Retina (tissue), 1 donor: ENCODE data around the gene ENOX2.

Experiments used
- DNase-seq: peaks from one replicate; pipeline ENCODE4 v3.0.0-alpha.2; 2016

Gene ENOX2

GRCh38 chrX:130694983-130695382 lies 208.0 kb downstream of the ENOX2 start:
- no peak for DNase-seq

GRCh38 chrX:130691576-130691975 lies 211.4 kb downstream of the ENOX2 start:
- no peak for DNase-seq

GRCh38 chrX:130688360-130688759 lies 214.6 kb downstream of the ENOX2 start:
- DNase-seq: no peak

GRCh38 chrX:130682990-130683389 lies 220.0 kb downstream of the ENOX2 start:
- DNase-seq: no peak

GRCh38 chrX:130680164-130681035 lies 222.6 kb downstream of the ENOX2 start:
- no peak for DNase-seq

GRCh38 chrX:130676861-130677260 lies 226.1 kb downstream of the ENOX2 start:
- DNase-seq: no peak

- DNase-seq: no peak
These were observed 230.8 kb downstream of the ENOX2 start for GRCh38 chrX:130672214-130672613.

- no peak for DNase-seq
These were observed 233.8 kb downstream of the ENOX2 start for GRCh38 chrX:130669233-130669632.

- DNase-seq: no peak
These were observed 237.7 kb downstream of the ENOX2 start for GRCh38 chrX:130665263-130665662.

- no peak for DNase-seq
These were observed 244.7 kb downstream of the ENOX2 start for GRCh38 chrX:130658310-130658709.

- no peak for DNase-seq
These were observed 248.5 kb downstream of the ENOX2 start for GRCh38 chrX:130654409-130654950.

- DNase-seq: no peak
These were observed 250.0 kb downstream of the ENOX2 start for GRCh38 chrX:130652824-130653578.

- DNase-seq: no peak
These were observed 253.3 kb downstream of the ENOX2 start for GRCh38 chrX:130649738-130650137.

- no peak for DNase-seq
These were observed 255.5 kb downstream of the ENOX2 start for GRCh38 chrX:130647468-130647867.

- DNase-seq: no peak
These were observed 256.9 kb downstream of the ENOX2 start for GRCh38 chrX:130645955-130646583.

- DNase-seq: no peak
These were observed 265.4 kb downstream of the ENOX2 start for GRCh38 chrX:130637591-130637990.

GRCh38 chrX:130636277-130636676 lies 266.7 kb downstream of the ENOX2 start:
- DNase-seq: no peak

GRCh38 chrX:130631011-130631410 lies 272.0 kb downstream of the ENOX2 start:
- DNase-seq: no peak

- no peak for DNase-seq
These were observed 274.5 kb downstream of the ENOX2 start for GRCh38 chrX:130628516-130628915.

- DNase-seq: no peak
These were observed 276.5 kb downstream of the ENOX2 start for GRCh38 chrX:130626521-130626920.

GRCh38 chrX:130625386-130625785 lies 277.6 kb downstream of the ENOX2 start:
- DNase-seq: peak; percentile 56

GRCh38 chrX:130623518-130623917 lies 279.5 kb downstream of the ENOX2 start:
- DNase-seq: no peak

- no peak for DNase-seq
These were observed 287.1 kb downstream of the ENOX2 start for GRCh38 chrX:130615941-130616340.
